ENCODE results near the gene IL1RAPL1.

- TF ChIP-seq POLR2A (IDR thresholded peaks at IDR 0.05; ENCODE audit: extremely low read depth, insufficient read length) (no peak), CTCF (IDR thresholded peaks at IDR 0.05; ENCODE audit: low read depth, low read length) (no peak), MYC (IDR thresholded peaks at IDR 0.05; ENCODE audit: low read depth, low read length) (no peak)
Observed at GRCh38 chrX:28854637-28855036, 267.4 kb downstream of the IL1RAPL1 start.

Data from NB4 (cell line).